ENCODE results near the gene CFAP45.

The CFAP45 gene

DNA sequence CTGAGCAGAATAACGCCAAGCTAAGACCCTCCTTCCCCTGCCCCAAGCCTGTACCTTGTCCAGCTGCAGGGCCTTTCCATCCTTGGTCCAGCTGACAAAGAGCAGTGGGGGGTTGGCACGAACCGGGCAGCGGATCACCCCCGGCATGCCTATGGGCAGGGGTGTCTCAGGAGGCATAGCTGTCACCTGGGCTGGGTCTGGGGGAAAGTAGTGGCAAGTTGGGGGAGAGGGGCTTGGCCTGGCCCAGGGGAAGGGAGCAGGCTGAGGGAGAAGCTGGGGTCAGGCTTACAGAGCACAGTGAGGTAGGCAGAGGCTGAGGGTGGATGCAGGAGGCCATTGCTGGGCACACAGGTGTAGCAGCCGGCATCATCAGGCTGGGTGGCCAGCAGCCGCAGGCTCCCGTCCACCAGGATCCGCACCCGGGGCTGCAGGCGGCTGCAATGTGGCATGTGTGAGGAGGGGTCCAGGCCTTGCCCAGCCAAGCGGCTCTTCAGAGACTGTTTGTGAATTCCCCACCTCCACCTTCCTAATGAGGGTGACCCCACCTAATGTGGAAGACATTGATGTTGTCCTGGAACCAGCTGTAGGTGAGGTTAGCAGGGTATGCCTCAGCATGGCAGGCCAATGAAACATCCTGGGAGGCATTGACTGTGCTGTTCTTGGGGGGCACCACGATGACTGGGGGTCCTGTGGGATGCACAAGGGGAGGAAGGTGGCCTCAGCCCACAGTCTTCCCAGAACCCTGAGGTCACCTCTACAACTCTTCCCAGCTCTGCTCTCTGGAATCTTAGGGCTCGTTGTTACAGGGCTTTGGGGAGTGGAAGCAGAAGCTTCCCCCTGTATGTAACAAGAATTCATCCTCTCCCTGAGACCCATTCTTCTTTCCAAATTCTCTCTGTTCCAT lies 34.4 kb upstream of the CFAP45 start:
- H3K36me3 ChIP-seq, result no peaks in the 10 kb centered on the region
- no peak overlapping the region for H3K4me3 ChIP-seq
- DNase-seq, result no peak
- peaks cover 0 to 15% (median 4%) of the 10 kb centered on the region in 4 donors for H3K4me1 ChIP-seq
- no peak for TF ChIP-seq CTCF (IDR thresholded peaks at IDR 0.05)
- H3K27me3 ChIP-seq, result peaks cover 0 to 23% of the 10 kb centered on the region in 2 donors
- intact Hi-C loops (cut with DNase I; ENCODE audit: low total_unique reads), result loop anchor here (5.0 kb wide), 1 partner anchor 73 kb away; no protein-coding TSS in a partner anchor
- no peak overlapping the region for H3K27ac ChIP-seq
- no peaks in the 10 kb centered on the region for H3K9me3 ChIP-seq

- H3K27me3 ChIP-seq, result peaks cover 0 to 21% of the 10 kb centered on the region in 2 donors
- H3K27ac ChIP-seq, result no peak overlapping the region
These were observed 33.4 kb upstream of the CFAP45 start for GRCh38 chr1:159933347-159933746.

DNA sequence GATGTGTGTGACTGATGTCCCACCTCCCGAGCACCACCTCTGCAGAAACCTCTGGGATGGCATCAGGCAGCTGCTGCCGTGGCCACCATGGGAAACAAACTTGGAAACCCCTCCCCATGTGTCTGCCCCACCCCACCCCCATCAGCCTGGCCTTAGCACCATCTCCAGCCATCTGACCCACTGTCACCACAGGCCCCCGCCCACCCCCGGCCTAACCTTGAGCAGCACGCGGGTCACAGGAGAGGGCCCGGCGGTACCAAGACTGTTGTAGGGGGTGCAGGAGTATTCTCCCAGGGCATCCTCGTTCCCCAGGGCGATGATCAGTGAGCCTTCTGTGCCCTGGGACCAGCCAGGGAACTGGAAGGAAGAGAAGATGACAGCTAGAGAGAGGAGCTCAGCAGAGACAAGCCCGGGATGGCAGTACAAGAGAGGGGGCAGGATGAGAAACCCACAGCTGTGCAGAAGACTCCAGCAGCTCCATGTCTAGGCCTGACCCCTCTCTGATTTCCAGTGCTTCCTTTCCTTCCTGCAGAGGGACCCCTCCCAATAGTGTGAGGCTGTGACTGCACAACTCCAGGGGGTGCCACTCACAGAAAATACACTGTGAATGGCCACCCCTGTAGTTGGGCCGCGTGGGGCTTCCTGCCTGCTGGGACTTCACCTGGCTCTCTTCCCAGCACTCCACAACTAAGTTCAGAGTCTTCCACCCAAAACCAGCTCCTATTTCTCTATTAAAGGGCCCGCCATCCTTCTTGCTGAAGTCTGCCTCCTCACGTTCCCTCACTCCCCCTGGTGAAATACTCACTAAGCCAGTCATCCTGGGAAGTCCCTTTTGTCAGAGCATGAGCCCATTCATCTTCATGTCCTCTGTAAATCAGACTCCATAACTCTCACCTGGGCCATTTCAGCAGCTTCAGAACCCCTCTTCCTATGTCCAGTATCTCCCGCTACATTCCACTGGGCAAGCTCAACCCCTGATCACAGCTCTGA lies 32.6 kb upstream of the CFAP45 start:
- Histone ChIP-seq H3K9me3 (no peaks in the 10 kb centered on the region), H3K27me3 (peaks cover 0 to 14% of the 10 kb centered on the region in 2 donors), H3K4me1 (peaks cover 0 to 15% (median 4%) of the 10 kb centered on the region in 4 donors), H3K4me3 (no peak overlapping the region), H3K27ac (no peak overlapping the region), H3K36me3 (no peaks in the 10 kb centered on the region)
- DNase-seq, result no peak
- intact Hi-C loops (cut with DNase I; ENCODE audit: low total_unique reads), result no loop called here
- no peak for TF ChIP-seq CTCF (IDR thresholded peaks at IDR 0.05)

More at GRCh38 chr1:159933347-159933746, 33.4 kb upstream of the CFAP45 start:
- peaks cover 0 to 15% (median 4%) of the 10 kb centered on the region in 4 donors for H3K4me1 ChIP-seq
- H3K9me3 ChIP-seq, result no peaks in the 10 kb centered on the region
- intact Hi-C loops (cut with DNase I; ENCODE audit: low total_unique reads), result no loop called here
- no peaks in the 10 kb centered on the region for H3K36me3 ChIP-seq
- no peak for TF ChIP-seq CTCF (IDR thresholded peaks at IDR 0.05)
- no peak for DNase-seq
- H3K4me3 ChIP-seq, result no peak overlapping the region

- no peak for TF ChIP-seq CTCF (IDR thresholded peaks at IDR 0.05)
- H3K27ac ChIP-seq, result no peak overlapping the region
- peaks cover 0 to 6% of the 10 kb centered on the region in 2 donors for H3K27me3 ChIP-seq
- DNase-seq, result no peak
- H3K36me3 ChIP-seq, result no peaks in the 10 kb centered on the region
- H3K9me3 ChIP-seq, result no peaks in the 10 kb centered on the region
- peaks cover 0 to 15% (median 4%) of the 10 kb centered on the region in 4 donors for H3K4me1 ChIP-seq
- no peak overlapping the region for H3K4me3 ChIP-seq
- intact Hi-C loops (cut with DNase I; ENCODE audit: low total_unique reads), result no loop called here
These were observed 31.8 kb upstream of the CFAP45 start for GRCh38 chr1:159931795-159932173.

DNA sequence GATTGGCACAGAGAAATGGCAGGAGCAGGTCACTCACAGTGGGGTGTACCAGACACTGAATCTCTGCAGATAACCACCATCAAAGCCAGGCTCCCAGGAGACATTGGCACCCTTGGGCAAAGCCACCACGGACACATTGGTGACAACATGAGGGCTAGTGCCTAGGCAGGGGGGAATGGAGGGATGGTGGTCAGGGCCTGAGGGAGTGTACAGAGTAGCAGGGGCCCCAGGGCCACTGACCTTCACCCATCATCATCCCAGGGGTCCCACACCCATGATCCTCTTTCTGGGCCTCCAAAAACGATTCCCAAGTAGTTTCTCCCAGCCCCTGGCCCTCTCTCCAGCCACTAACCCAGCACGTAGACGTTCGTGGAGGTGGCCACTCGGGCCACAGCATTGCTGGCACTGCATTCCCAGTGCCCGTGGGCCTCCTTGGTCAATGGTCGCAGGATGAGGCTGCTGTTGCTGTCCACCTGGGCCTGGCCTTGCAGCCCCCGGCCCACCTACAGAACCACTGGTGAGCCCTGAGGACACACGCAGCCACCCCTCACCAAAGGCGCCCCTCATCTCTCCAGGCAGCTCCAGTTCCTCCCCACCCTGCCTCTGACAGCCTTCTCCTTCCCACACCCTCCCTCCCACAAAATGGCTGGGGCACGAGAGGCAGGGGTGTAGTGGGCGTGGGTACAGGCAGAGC lies 31.3 kb upstream of the CFAP45 start:
- Histone ChIP-seq H3K27ac (no peak overlapping the region), H3K27me3 (peaks cover 0 to 3% of the 10 kb centered on the region in 2 donors), H3K4me3 (no peak overlapping the region), H3K36me3 (no peaks in the 10 kb centered on the region), H3K4me1 (peaks cover 0 to 15% (median 4%) of the 10 kb centered on the region in 4 donors), H3K9me3 (no peaks in the 10 kb centered on the region)
- intact Hi-C loops (cut with DNase I; ENCODE audit: low total_unique reads), result no loop called here
- no peak for TF ChIP-seq CTCF (IDR thresholded peaks at IDR 0.05)
- no peak for DNase-seq

Measured in tibial artery (tissue), 4 donors.